ENCODE data around the gene SLC27A5. TPM values are rescaled to one million over a fixed set of nuclear protein-coding genes. Genes with fewer than 3 reads are reported as not detected.
"Not testable (repeated sequence)": the region's sequence is repeated elsewhere in the genome, so short reads cannot be mapped to it uniquely, and the experiment has no call there.

SLC27A5 gene
- polyA plus RNA-seq, 1 of the 3 experiments (the other 2 are of a cell fraction) = 57.3 TPM

- CTCF ChIA-PET, H3K9me2 ChIP-seq: not testable (repeated sequence)
These were observed 27.4 kb upstream of the SLC27A5 start for GRCh38 chr19:58539169-58539559.

GRCh38 chr19:58538257-58539168, 26.7 kb upstream of the SLC27A5 start:
- H3K4me2 ChIP-seq = no peak overlapping the region
- no peak overlapping the region for H2AFZ ChIP-seq (ENCODE audit: low read depth)
- H3K4me3 ChIP-seq (ENCODE audit: low read depth in 2 of 2, low read length in 1 of 2) = no peak overlapping the region

More at GRCh38 chr19:58539169-58539559, 27.4 kb upstream of the SLC27A5 start:
- H2AFZ ChIP-seq (ENCODE audit: low read depth); H4K20me1 ChIP-seq (ENCODE audit: insufficient read depth); POLR2A ChIA-PET; H3K79me2 ChIP-seq (ENCODE audit: insufficient read depth); H3K9me3 ChIP-seq; H3F3A ChIP-seq (replicated peaks; ENCODE audit: insufficient read depth); H3K36me3 ChIP-seq (replicated peaks in 1 of 2; ENCODE audit: control insufficient read depth in 1 of 2, insufficient read depth in 2 of 2, low read length in 1 of 2); H3K27ac ChIP-seq (ENCODE audit: low read depth in 2 of 2, low read length in 1 of 2); H3K27me3 ChIP-seq (ENCODE audit: insufficient read depth); H3K4me1 ChIP-seq (ENCODE audit: control insufficient read depth in 1 of 2, insufficient read depth in 2 of 2, low read depth in 1 of 2, low read length in 1 of 2); H3K4me3 ChIP-seq (ENCODE audit: low read depth in 2 of 2, low read length in 1 of 2); DNase-seq; H3K4me2 ChIP-seq; H3K9ac ChIP-seq: not testable (repeated sequence)

More at GRCh38 chr19:58538257-58539168, 26.7 kb upstream of the SLC27A5 start:
- Histone ChIP-seq H3K9me3 (no peaks in the 10 kb centered on the region), H3K27me3 (ENCODE audit: insufficient read depth) (no peaks in the 10 kb centered on the region; the same call in 1 of the 2 replicates), H3K9ac (no peak overlapping the region), H3K79me2 (ENCODE audit: insufficient read depth) (no peaks in the 10 kb centered on the region), H3K27ac (ENCODE audit: low read depth in 2 of 2, low read length in 1 of 2) (no peak overlapping the region), H3F3A (replicated peaks; ENCODE audit: insufficient read depth) (peaks cover 6% of the 10 kb centered on the region), H4K20me1 (ENCODE audit: insufficient read depth) (no peaks in the 10 kb centered on the region), H3K4me1 (ENCODE audit: control insufficient read depth in 1 of 2, insufficient read depth in 2 of 2, low read depth in 1 of 2, low read length in 1 of 2) (no peaks in the 10 kb centered on the region), H3K9me2 (no peaks in the 10 kb centered on the region), H3K36me3 (replicated peaks in 1 of 2; ENCODE audit: control insufficient read depth in 1 of 2, insufficient read depth in 2 of 2, low read length in 1 of 2) (no peaks in the 10 kb centered on the region)
- DNase-seq = no peak
- 65% methylated on average over 27 of the region's 55 CpGs for WGBS (ENCODE audit: low lambda C conversion rate)
- POLR2A ChIA-PET = no interaction called here
- TF ChIP-seq GATA2 (CRISPR knock-in tag; IDR thresholded peaks at IDR 0.05) = no peak
- TF ChIP-seq JUND (IDR thresholded peaks at IDR 0.05) = no peak
- TF ChIP-seq MXI1 (IDR thresholded peaks at IDR 0.05; ENCODE audit: low read depth, low read length) = no peak
- no peak for TF ChIP-seq EP300 (IDR thresholded peaks at IDR 0.05; ENCODE audit: borderline replicate concordance in 1 of 2, low read depth in 1 of 2, low read length in 1 of 2)
- no peak for TF ChIP-seq SMC3 (IDR thresholded peaks at IDR 0.05; ENCODE audit: low read depth, low read length)
- no peak for TF ChIP-seq USF1 (IDR thresholded peaks at IDR 0.05; ENCODE audit: borderline replicate concordance, low read depth)
- no peak for TF ChIP-seq REST (IDR thresholded peaks at IDR 0.05; ENCODE audit: low read depth, low read length)
- no peak for TF ChIP-seq FOXJ3 (CRISPR knock-in tag; IDR thresholded peaks at IDR 0.05)
- TF ChIP-seq PBX3 (IDR thresholded peaks at IDR 0.05) = no peak
- no peak for TF ChIP-seq POLR2AphosphoS5 (IDR thresholded peaks at IDR 0.05; ENCODE audit: low read depth, low read length)
- TF ChIP-seq CHD2 (IDR thresholded peaks at IDR 0.05; ENCODE audit: low read length, partially characterized antibody) = no peak
- no peak for TF ChIP-seq TCF12 (IDR thresholded peaks at IDR 0.05)
- no peak for TF ChIP-seq GABPA (IDR thresholded peaks at IDR 0.05; ENCODE audit: low read depth)
- TF ChIP-seq MEF2A (IDR thresholded peaks at IDR 0.05; ENCODE audit: borderline replicate concordance, low read depth) = no peak
- no peak for TF ChIP-seq FOXM1 (IDR thresholded peaks at IDR 0.05; ENCODE audit: low read depth)
- CTCF ChIA-PET = no interaction called here

Measured in SK-N-SH (cell line).